PC-3 (cell line): ENCODE data around the gene MIPEP. TPM values are rescaled to one million over a fixed set of nuclear protein-coding genes. Genes with fewer than 3 reads are reported as not detected.
A peak's percentile ranks its signal among the peaks of the same experiment; 100 is the strongest.

ENCODE experiments used
- ATAC-seq: fragments of 200-7000 bp; cut with Tn5 transposase; 2 replicates; pipeline ENCODE4 v1.9.1; 2020; ENCODE audit warnings: mild to moderate bottlenecking, moderate library complexity
- BruUV-seq: library from RNA; stranded (reverse); fragments of 400-500 nt; replicated peaks from 2 replicates; lab custom pipeline; 2021; lab: Mats Ljungman, UMichigan
- CTCF ChIA-PET: fragments of 300-600 bp; sonication (Branson Sonifier 250); formaldehyde crosslinking; loops from one replicate; lab custom pipeline; 2022; ENCODE audit warnings: antibody characterized with exemption; lab: Charles Lee
- POLR2A ChIA-PET: fragments of 300-600 bp; sonication (Branson Sonifier 250); formaldehyde crosslinking; loops from one replicate; lab custom pipeline; 2022; ENCODE audit warnings: antibody characterized with exemption; ENCODE audit not compliant: unreplicated experiment; lab: Charles Lee
- DNase-seq: peaks from one replicate; pipeline ENCODE4 v3.0.0-alpha.2; 2015
- H2AFZ ChIP-seq: fragments of 300-600 bp; sonication (generic); 2 replicates; pipeline ENCODE4 v1.6.0; 2016; ENCODE audit warnings: antibody characterized with exemption, low read length
- H3F3A ChIP-seq: fragments of 300-600 bp; sonication (generic); one replicate; pipeline ENCODE4 v1.6.0; 2017; ENCODE audit warnings: antibody characterized with exemption, low read length, control low read depth, mild to moderate bottlenecking; ENCODE audit not compliant: unreplicated experiment
- H3K27ac ChIP-seq: fragments of 300-600 bp; sonication (generic); 2 replicates; pipeline ENCODE4 v1.5.1; 2016; ENCODE audit warnings: mild to moderate bottlenecking, low read length
- H3K27me3 ChIP-seq: fragments of 300-600 bp; sonication (generic); 2 replicates; pipeline ENCODE4 v1.6.1; 2016; ENCODE audit warnings: low read length, mixed read lengths
- H3K36me3 ChIP-seq: fragments of 300-600 bp; sonication (generic); 2 replicates; pipeline ENCODE4 v1.6.1; 2016; ENCODE audit warnings: low read depth, mixed run types, low read length, mixed read lengths
- H3K4me1 ChIP-seq: fragments of 300-600 bp; sonication (generic); 2 replicates; pipeline ENCODE4 v1.5.1; 2016; ENCODE audit warnings: low read length; ENCODE audit not compliant: insufficient read depth
- H3K4me2 ChIP-seq: fragments of 300-600 bp; sonication (generic); 2 replicates; pipeline ENCODE4 v1.6.0; 2016; ENCODE audit warnings: low read length
- H3K4me3 ChIP-seq: fragments of 300-600 bp; sonication (generic); 2 replicates; pipeline ENCODE4 v1.5.1; 2016; ENCODE audit warnings: mild to moderate bottlenecking, low read length, mixed read lengths
- H3K79me2 ChIP-seq: fragments of 300-600 bp; sonication (generic); 2 replicates; pipeline ENCODE4 v1.6.1; 2017; ENCODE audit warnings: low read length, mixed read lengths
- H3K9ac ChIP-seq: fragments of 300-600 bp; sonication (generic); 2 replicates; pipeline ENCODE4 v1.6.0; 2016; ENCODE audit warnings: mild to moderate bottlenecking, low read length
- H3K9me2 ChIP-seq: fragments of 300-600 bp; sonication (generic); replicated peaks from 2 replicates; pipeline ENCODE4 v1.6.1; 2016; ENCODE audit warnings: mixed run types, low read length, mixed read lengths
- H3K9me3 ChIP-seq: fragments of 300-600 bp; sonication (generic); 2 replicates; pipeline ENCODE4 v1.6.1; 2016; ENCODE audit warnings: low read length, mixed read lengths
- H4K20me1 ChIP-seq: fragments of 300-600 bp; sonication (generic); 2 replicates; pipeline ENCODE4 v1.6.1; 2016; ENCODE audit warnings: low read length, mixed read lengths
- CTCF ChIP-seq: fragments of 300-600 bp; sonication (generic); conservative IDR thresholded peaks from 2 replicates; pipeline ENCODE4 v1.5.1; 2017; ENCODE audit warnings: antibody characterized with exemption, low read depth, mild to moderate bottlenecking, low read length
- EZH2 ChIP-seq: fragments of 300-600 bp; sonication (generic); IDR thresholded peaks from one replicate; pipeline ENCODE4 v1.6.1; 2017; ENCODE audit warnings: antibody characterized with exemption, mild to moderate bottlenecking, low read length; ENCODE audit not compliant: unreplicated experiment
- EZH2phosphoT487 ChIP-seq: fragments of 300-600 bp; sonication (generic); IDR thresholded peaks from 2 replicates; pipeline ENCODE4 v1.6.1; 2018; ENCODE audit warnings: mild to moderate bottlenecking, antibody characterized with exemption, low read length, borderline replicate concordance
- intact Hi-C: fragments of 100-400 bp; cut with micrococcal nuclease; formaldehyde crosslinking; loops from 2 replicates; pipeline ENCODE4 v1.9.0; 2023
- total RNA-seq: library from RNA; depleted of rRNA; stranded (reverse); fragments of >200 nt; gene quantifications from 2 replicates; pipeline ENCODE4 v1.2.3, GENCODE V29; 2014

Gene MIPEP
- total RNA-seq, 1 experiment from 2014 or later: 30.5 TPM

GRCh38 chr13:23796551-23796950 is 92.6 kb downstream of the MIPEP start:
- no peaks in the 10 kb centered on the region for H3K27me3 ChIP-seq
- POLR2A ChIA-PET: no interaction called here
- H3K9me2 ChIP-seq: no peaks in the 10 kb centered on the region
- H4K20me1 ChIP-seq: no peaks in the 10 kb centered on the region
- BruUV-seq: no TSS peak
- intact Hi-C loops: no loop called here
- no peak overlapping the region for H3K9ac ChIP-seq
- peak overlapping the region; percentile 52 for H3K27ac ChIP-seq
- H3K4me2 ChIP-seq: 0 out of 2 replicates have a peak overlapping the region, but pooled peaks have one; percentile 26
- DNase-seq (peak; percentile 58), ATAC-seq (peak; percentile 70)
- H3K4me1 ChIP-seq: peaks cover 36% of the 10 kb centered on the region
- no peaks in the 10 kb centered on the region for H3K79me2 ChIP-seq
- CTCF ChIA-PET: no interaction called here
- no peak overlapping the region for H2AFZ ChIP-seq
- H3K36me3 ChIP-seq: peaks cover 5% of the 10 kb centered on the region; the same call in 1 of the 2 replicates
- H3K4me3 ChIP-seq: no peak overlapping the region
- no peaks in the 10 kb centered on the region for H3F3A ChIP-seq
- no peaks in the 10 kb centered on the region for H3K9me3 ChIP-seq
- TF ChIP-seq EZH2phosphoT487 (no peak), EZH2 (no peak), CTCF (no peak)

GRCh38 chr13:23794267-23795161 is 94.7 kb downstream of the MIPEP start:
- DNase-seq (peak; percentile 79), ATAC-seq (peak; percentile 72)
- H3K79me2 ChIP-seq: no peaks in the 10 kb centered on the region
- no peaks in the 10 kb centered on the region for H4K20me1 ChIP-seq
- H3K9me2 ChIP-seq: no peaks in the 10 kb centered on the region
- H3K4me3 ChIP-seq: peak overlapping the region; percentile 52
- H3K9ac ChIP-seq: peak overlapping the region; percentile 82
- H3K4me1 ChIP-seq: peaks cover 36% of the 10 kb centered on the region
- H3K27me3 ChIP-seq: no peaks in the 10 kb centered on the region
- peak overlapping the region; percentile 79 for H3K4me2 ChIP-seq
- H3K27ac ChIP-seq: peak overlapping the region; percentile 95
- CTCF ChIA-PET: interaction anchor here (0.6 kb wide), 1 partner anchor 253 kb away, joined by 7 read pairs; no protein-coding TSS in a partner anchor
- BruUV-seq: TSS peak; percentile 87
- intact Hi-C loops: loop anchor here (1.0 to 2.0 kb wide), 4 partner anchors 43 to 76 kb away; no protein-coding TSS in a partner anchor
- peaks cover 5% of the 10 kb centered on the region; the same call in 1 of the 2 replicates for H3K36me3 ChIP-seq
- POLR2A ChIA-PET: interaction anchor here (0.7 kb wide), 1 partner anchor 80 kb away, joined by 16 read pairs; no protein-coding TSS in a partner anchor
- no peaks in the 10 kb centered on the region for H3K9me3 ChIP-seq
- H3F3A ChIP-seq: no peaks in the 10 kb centered on the region
- peak overlapping the region; percentile 63 for H2AFZ ChIP-seq
- TF ChIP-seq EZH2phosphoT487 (no peak), CTCF (no peak), EZH2 (no peak)
